Kidney glomerular epithelial cell (primary cell): Measurements from ENCODE around the gene PRKCG.

Source experiments
- DNase-seq: peaks from one replicate; lab custom pipeline; 2025; lab: John Stamatoyannopoulos, UW

PRKCG gene

GRCh38 chr19:53898636-53899341 lies 16.8 kb downstream of the PRKCG start:
- DNase-seq: no peak

- DNase-seq: no peak
Measured at GRCh38 chr19:53900191-53900860, 18.3 kb downstream of the PRKCG start.

GRCh38 chr19:53903055-53903680 lies 21.2 kb downstream of the PRKCG start:
- peak; percentile 42 for DNase-seq

- DNase-seq: no peak
Measured at GRCh38 chr19:53904909-53905308, 22.9 kb downstream of the PRKCG start.

GRCh38 chr19:53905787-53906186 lies 23.8 kb downstream of the PRKCG start:
- no peak for DNase-seq

- no peak for DNase-seq
Measured at GRCh38 chr19:53906211-53907192, 24.5 kb downstream of the PRKCG start.

- no peak for DNase-seq
Measured at GRCh38 chr19:53907193-53907581, 25.2 kb downstream of the PRKCG start.

- DNase-seq: no peak
Measured at GRCh38 chr19:53907690-53908089, 25.7 kb downstream of the PRKCG start.

- no peak for DNase-seq
Measured at GRCh38 chr19:53908106-53908934, 26.3 kb downstream of the PRKCG start.

- no peak for DNase-seq
Measured at GRCh38 chr19:53908935-53909415, 27.0 kb downstream of the PRKCG start, which contains the start of gene CACNG7. TSS of gene CACNG7 (plus strand) at chr19:53909278. CDS start at chr19:53912832, 3,554 bp downstream.

- DNase-seq: no peak
Measured at GRCh38 chr19:53909471-53910169, 27.6 kb downstream of the PRKCG start.

GRCh38 chr19:53910170-53910518 lies 28.1 kb downstream of the PRKCG start:
- DNase-seq: no peak

GRCh38 chr19:53912653-53913052 lies 30.7 kb downstream of the PRKCG start:
- no peak for DNase-seq

- DNase-seq: no peak
Measured at GRCh38 chr19:53915000-53915399, 33.0 kb downstream of the PRKCG start.

- DNase-seq: no peak
Measured at GRCh38 chr19:53916004-53916403, 34.0 kb downstream of the PRKCG start.

- DNase-seq: no peak
Measured at GRCh38 chr19:53917356-53917755, 35.4 kb downstream of the PRKCG start.

- peak; percentile 48 for DNase-seq
Measured at GRCh38 chr19:53927739-53928138, 45.7 kb downstream of the PRKCG start.

- no peak for DNase-seq
Measured at GRCh38 chr19:53936029-53936428, 54.0 kb downstream of the PRKCG start.

GRCh38 chr19:53942001-53942786 lies 60.2 kb downstream of the PRKCG start:
- DNase-seq: no peak

GRCh38 chr19:53944416-53944815 lies 62.4 kb downstream of the PRKCG start:
- no peak for DNase-seq
